Panc1 (cell line): ENCODE measurements around the gene IDH2.

ENCODE experiments used
- POLR2AphosphoS5 ChIP-seq: IDR thresholded peaks from 2 replicates; pipeline ENCODE4 v1.6.1; 2012; ENCODE audit warnings: mild to moderate bottlenecking, low read depth, low read length, moderate library complexity
- SIN3A ChIP-seq: IDR thresholded peaks from 2 replicates; pipeline ENCODE4 v1.6.1; 2012; ENCODE audit warnings: low read depth, mild to moderate bottlenecking, low read length, moderate library complexity, borderline replicate concordance; ENCODE audit not compliant: insufficient read depth
- TCF7L2 ChIP-seq: IDR thresholded peaks from 2 replicates; pipeline ENCODE4 v1.6.1; 2011; ENCODE audit warnings: mild to moderate bottlenecking, low read depth, low read length, inconsistent platforms
- TF ChIP-seq, protein P1 (sequence below): fragments of 450-650 bp; IDR thresholded peaks from 2 replicates; pipeline ENCODE4 v1.5.1; 2017; ENCODE audit warnings: mild to moderate bottlenecking
- TF ChIP-seq, protein P2 (sequence below), 2 experiments: IDR thresholded peaks; 2 replicates each; pipeline ENCODE4 v1.6.1; 2011 to 2012; ENCODE audit warnings: low read depth in 2 of 2, control low read depth in 1 of 2, low read length in 1 of 2, mild to moderate bottlenecking in 1 of 2, moderate library complexity in 1 of 2; ENCODE audit not compliant: insufficient read depth in 1 of 2

DNA sequence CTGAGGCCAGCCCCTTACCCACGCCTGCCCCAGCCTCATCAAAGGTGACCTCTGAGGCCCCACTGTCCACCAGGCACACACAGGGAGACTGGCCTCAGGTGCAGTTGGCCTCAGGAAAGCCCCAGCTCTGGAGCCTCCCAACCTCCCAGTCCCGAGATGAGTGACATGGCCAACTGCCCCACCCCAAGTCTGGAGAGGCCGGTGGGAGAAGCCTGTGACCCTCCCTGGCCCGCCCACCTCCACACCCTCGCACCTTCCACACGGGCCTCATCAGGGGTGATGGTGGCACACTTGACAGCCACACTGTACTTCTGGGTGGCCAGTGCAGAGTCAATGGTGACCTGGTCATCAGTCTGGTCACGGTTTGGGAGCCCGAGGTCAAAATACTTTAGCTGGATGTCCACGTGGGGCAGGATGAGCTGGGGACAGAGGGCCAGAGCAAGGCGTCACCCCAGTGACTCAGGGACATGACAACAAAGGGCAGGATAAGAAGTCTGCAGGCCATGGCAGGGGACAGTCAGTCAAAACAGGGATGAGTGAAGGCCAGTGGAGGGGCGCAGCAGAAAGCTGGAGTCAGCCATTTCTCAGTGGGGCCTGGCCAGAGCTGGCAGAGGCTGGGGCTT lies 11.9 kb downstream of the IDH2 start:
- TF ChIP-seq, protein P1, sequence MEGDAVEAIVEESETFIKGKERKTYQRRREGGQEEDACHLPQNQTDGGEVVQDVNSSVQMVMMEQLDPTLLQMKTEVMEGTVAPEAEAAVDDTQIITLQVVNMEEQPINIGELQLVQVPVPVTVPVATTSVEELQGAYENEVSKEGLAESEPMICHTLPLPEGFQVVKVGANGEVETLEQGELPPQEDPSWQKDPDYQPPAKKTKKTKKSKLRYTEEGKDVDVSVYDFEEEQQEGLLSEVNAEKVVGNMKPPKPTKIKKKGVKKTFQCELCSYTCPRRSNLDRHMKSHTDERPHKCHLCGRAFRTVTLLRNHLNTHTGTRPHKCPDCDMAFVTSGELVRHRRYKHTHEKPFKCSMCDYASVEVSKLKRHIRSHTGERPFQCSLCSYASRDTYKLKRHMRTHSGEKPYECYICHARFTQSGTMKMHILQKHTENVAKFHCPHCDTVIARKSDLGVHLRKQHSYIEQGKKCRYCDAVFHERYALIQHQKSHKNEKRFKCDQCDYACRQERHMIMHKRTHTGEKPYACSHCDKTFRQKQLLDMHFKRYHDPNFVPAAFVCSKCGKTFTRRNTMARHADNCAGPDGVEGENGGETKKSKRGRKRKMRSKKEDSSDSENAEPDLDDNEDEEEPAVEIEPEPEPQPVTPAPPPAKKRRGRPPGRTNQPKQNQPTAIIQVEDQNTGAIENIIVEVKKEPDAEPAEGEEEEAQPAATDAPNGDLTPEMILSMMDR: no peak
- no peak for TF ChIP-seq SIN3A
- no peak for TF ChIP-seq POLR2AphosphoS5
- TF ChIP-seq, protein P2, sequence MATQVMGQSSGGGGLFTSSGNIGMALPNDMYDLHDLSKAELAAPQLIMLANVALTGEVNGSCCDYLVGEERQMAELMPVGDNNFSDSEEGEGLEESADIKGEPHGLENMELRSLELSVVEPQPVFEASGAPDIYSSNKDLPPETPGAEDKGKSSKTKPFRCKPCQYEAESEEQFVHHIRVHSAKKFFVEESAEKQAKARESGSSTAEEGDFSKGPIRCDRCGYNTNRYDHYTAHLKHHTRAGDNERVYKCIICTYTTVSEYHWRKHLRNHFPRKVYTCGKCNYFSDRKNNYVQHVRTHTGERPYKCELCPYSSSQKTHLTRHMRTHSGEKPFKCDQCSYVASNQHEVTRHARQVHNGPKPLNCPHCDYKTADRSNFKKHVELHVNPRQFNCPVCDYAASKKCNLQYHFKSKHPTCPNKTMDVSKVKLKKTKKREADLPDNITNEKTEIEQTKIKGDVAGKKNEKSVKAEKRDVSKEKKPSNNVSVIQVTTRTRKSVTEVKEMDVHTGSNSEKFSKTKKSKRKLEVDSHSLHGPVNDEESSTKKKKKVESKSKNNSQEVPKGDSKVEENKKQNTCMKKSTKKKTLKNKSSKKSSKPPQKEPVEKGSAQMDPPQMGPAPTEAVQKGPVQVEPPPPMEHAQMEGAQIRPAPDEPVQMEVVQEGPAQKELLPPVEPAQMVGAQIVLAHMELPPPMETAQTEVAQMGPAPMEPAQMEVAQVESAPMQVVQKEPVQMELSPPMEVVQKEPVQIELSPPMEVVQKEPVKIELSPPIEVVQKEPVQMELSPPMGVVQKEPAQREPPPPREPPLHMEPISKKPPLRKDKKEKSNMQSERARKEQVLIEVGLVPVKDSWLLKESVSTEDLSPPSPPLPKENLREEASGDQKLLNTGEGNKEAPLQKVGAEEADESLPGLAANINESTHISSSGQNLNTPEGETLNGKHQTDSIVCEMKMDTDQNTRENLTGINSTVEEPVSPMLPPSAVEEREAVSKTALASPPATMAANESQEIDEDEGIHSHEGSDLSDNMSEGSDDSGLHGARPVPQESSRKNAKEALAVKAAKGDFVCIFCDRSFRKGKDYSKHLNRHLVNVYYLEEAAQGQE (IDR thresholded peaks at IDR 0.05; ENCODE audit: insufficient read depth in 1 of 2, low read depth in 2 of 2, low read length in 1 of 2): no peak
- no peak for TF ChIP-seq TCF7L2
